GM18867 (cell line): Measurements from ENCODE around the gene ZNF133.

Experiments used
- ATAC-seq: cut with Tn5 transposase; IDR thresholded peaks from one replicate; pipeline ENCODE4 v1.9.1; 2021; ENCODE audit warnings: mild to moderate bottlenecking, moderate library complexity; ENCODE audit not compliant: unreplicated experiment

ZNF133 gene

DNA sequence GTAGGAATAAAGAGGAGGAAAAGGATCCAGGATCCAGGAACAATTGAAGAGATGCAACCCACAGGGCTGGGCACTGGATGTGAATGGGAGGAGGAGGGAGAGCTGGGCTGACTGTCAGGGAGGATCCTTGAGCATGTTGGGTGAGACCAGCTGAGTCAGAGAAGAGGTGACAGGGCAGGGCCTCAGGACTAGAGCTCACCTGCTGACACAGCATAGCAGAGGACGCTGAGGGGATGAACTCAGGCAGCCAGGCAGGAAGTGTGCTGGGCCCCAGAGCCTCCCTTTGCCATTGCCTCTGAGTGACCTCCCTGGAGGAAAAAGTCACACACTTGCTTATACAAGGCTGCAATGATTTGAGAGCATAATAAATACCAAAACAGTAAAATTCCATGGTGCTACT, 72.3 kb downstream of the ZNF133 start:
- no peak for ATAC-seq

DNA sequence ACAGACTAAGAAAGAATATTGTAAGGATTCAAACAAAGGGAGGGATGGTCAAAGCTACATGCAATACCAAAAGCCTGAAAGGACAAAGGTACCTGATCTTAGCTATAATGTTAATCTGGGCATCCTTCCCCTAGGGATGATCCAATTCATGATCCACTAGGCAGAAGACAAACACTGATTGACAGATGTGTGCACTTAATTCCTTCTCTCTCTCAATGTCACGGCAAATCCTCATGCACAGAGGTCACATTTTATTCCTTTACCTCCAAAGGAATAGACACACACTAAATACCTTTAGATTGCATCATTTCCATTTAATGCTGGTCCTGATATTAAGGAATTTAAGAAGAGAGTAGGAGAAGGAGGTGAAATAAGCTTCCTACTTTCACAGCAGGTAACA, 73.4 kb downstream of the ZNF133 start:
- no peak for ATAC-seq

DNA sequence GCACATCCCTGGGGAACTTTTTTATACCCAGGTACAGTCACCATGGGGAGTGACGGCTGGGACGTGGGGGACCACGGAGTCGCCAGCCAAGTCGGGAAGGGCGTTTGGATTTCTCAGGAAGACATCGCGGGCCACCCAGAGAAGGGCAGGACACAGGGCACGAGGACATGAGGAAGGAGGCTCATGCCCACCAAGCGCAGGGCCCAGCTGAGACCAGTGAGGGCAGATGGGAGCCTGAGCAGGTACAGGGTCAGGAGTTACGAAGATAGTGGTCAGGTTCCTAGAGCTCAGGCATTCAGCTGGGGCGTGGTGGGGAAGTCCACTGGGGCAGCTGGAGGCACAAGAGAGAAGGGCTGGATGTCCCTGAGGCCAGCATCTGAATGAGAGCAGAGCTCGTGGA, 74.6 kb downstream of the ZNF133 start:
- ATAC-seq: no peak

DNA sequence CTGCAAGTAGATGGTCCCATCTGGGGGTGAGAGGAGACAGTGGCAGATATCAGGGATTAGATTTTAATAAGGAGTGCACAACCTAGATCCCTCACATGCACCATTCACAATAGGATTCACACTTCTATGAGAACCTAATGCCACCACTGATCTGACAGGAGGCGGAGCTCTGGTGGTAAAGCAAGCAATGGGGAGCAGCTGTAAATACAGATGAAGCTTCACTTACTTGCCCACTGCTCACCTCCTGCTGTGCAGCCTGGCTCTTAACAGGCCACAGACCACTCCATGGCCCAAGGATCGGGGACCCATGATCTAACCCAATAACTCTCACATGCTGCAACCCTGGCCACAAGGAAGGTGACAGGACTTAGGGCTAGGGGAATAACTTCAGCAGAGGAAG, 75.4 kb downstream of the ZNF133 start:
- ATAC-seq: no peak

DNA sequence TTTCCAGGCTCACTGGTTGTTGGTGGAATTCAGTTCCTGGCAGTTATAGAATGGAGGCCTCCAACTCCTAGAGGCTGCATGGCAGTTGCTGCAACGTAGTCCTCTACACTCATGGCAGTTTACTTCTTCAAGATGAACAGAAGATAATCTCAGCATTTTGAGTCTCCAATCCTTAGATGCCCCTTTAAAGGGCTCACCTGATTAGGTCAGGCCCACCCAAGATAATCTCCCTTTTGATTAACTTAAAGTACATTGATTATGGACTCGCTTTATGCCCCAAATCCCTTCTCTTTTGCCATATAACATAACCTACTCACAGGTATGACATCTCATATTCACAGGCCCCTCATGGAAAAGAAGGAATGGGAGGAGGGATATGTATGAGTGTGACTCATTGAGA, 76.4 kb downstream of the ZNF133 start:
- no peak for ATAC-seq
